ENCODE results near the gene GAREM1.

Gene GAREM1

GRCh38 chr18:32418148-32418547, 52.5 kb downstream of the GAREM1 start:
- Histone ChIP-seq H3K4me1 (ENCODE audit: control insufficient read depth, insufficient read depth, low read length) (no peaks in the 10 kb centered on the region), H3K9ac (ENCODE audit: low read depth, low read length) (no peak overlapping the region), H3K4me3 (ENCODE audit: low read depth, low read length) (no peak overlapping the region), H3K36me3 (ENCODE audit: control insufficient read depth, insufficient read depth, low read length) (no peaks in the 10 kb centered on the region), H3K9me3 (ENCODE audit: control insufficient read depth, insufficient read depth, low read length) (no peaks in the 10 kb centered on the region), H3K27me3 (ENCODE audit: control insufficient read depth, insufficient read depth, low read length) (no peaks in the 10 kb centered on the region)

- Histone ChIP-seq H3K9ac (ENCODE audit: low read depth, low read length) (no peak overlapping the region), H3K36me3 (ENCODE audit: control insufficient read depth, insufficient read depth, low read length) (no peaks in the 10 kb centered on the region), H3K9me3 (ENCODE audit: control insufficient read depth, insufficient read depth, low read length) (no peaks in the 10 kb centered on the region), H3K27me3 (ENCODE audit: control insufficient read depth, insufficient read depth, low read length) (no peaks in the 10 kb centered on the region), H3K4me1 (ENCODE audit: control insufficient read depth, insufficient read depth, low read length) (no peaks in the 10 kb centered on the region), H3K4me3 (ENCODE audit: low read depth, low read length) (no peak overlapping the region)
Observed at GRCh38 chr18:32405588-32405987, 65.1 kb downstream of the GAREM1 start.

GRCh38 chr18:32401621-32402020, 69.1 kb downstream of the GAREM1 start:
- no peaks in the 10 kb centered on the region for H3K27me3 ChIP-seq (ENCODE audit: control insufficient read depth, insufficient read depth, low read length)
- no peak overlapping the region for H3K4me3 ChIP-seq (ENCODE audit: low read depth, low read length)
- no peaks in the 10 kb centered on the region for H3K4me1 ChIP-seq (ENCODE audit: control insufficient read depth, insufficient read depth, low read length)
- H3K9me3 ChIP-seq (ENCODE audit: control insufficient read depth, insufficient read depth, low read length): no peaks in the 10 kb centered on the region
- no peak overlapping the region for H3K9ac ChIP-seq (ENCODE audit: low read depth, low read length)
- H3K36me3 ChIP-seq (ENCODE audit: control insufficient read depth, insufficient read depth, low read length): no peaks in the 10 kb centered on the region

- H3K4me1 ChIP-seq (ENCODE audit: control insufficient read depth, insufficient read depth, low read length): no peaks in the 10 kb centered on the region
- no peaks in the 10 kb centered on the region for H3K9me3 ChIP-seq (ENCODE audit: control insufficient read depth, insufficient read depth, low read length)
- no peaks in the 10 kb centered on the region for H3K27me3 ChIP-seq (ENCODE audit: control insufficient read depth, insufficient read depth, low read length)
- no peak overlapping the region for H3K4me3 ChIP-seq (ENCODE audit: low read depth, low read length)
- no peak overlapping the region for H3K9ac ChIP-seq (ENCODE audit: low read depth, low read length)
- H3K36me3 ChIP-seq (ENCODE audit: control insufficient read depth, insufficient read depth, low read length): no peaks in the 10 kb centered on the region
Observed at GRCh38 chr18:32393407-32393806, 77.3 kb downstream of the GAREM1 start.

GRCh38 chr18:32391126-32391525, 79.6 kb downstream of the GAREM1 start:
- no peak overlapping the region for H3K9ac ChIP-seq (ENCODE audit: low read depth, low read length)
- H3K4me3 ChIP-seq (ENCODE audit: low read depth, low read length): no peak overlapping the region

GRCh38 chr18:32389858-32390257, 80.8 kb downstream of the GAREM1 start:
- H3K36me3 ChIP-seq (ENCODE audit: control insufficient read depth, insufficient read depth, low read length): no peaks in the 10 kb centered on the region
- no peak overlapping the region for H3K9ac ChIP-seq (ENCODE audit: low read depth, low read length)
- no peak overlapping the region for H3K4me3 ChIP-seq (ENCODE audit: low read depth, low read length)
- no peaks in the 10 kb centered on the region for H3K27me3 ChIP-seq (ENCODE audit: control insufficient read depth, insufficient read depth, low read length)
- no peaks in the 10 kb centered on the region for H3K4me1 ChIP-seq (ENCODE audit: control insufficient read depth, insufficient read depth, low read length)
- H3K9me3 ChIP-seq (ENCODE audit: control insufficient read depth, insufficient read depth, low read length): no peaks in the 10 kb centered on the region

More at GRCh38 chr18:32391126-32391525, 79.6 kb downstream of the GAREM1 start:
- H3K4me1 ChIP-seq (ENCODE audit: control insufficient read depth, insufficient read depth, low read length): no peaks in the 10 kb centered on the region
- no peaks in the 10 kb centered on the region for H3K27me3 ChIP-seq (ENCODE audit: control insufficient read depth, insufficient read depth, low read length)
- H3K9me3 ChIP-seq (ENCODE audit: control insufficient read depth, insufficient read depth, low read length): no peaks in the 10 kb centered on the region
- no peaks in the 10 kb centered on the region for H3K36me3 ChIP-seq (ENCODE audit: control insufficient read depth, insufficient read depth, low read length)

- no peaks in the 10 kb centered on the region for H3K9me3 ChIP-seq (ENCODE audit: control insufficient read depth, insufficient read depth, low read length)
- no peak overlapping the region for H3K9ac ChIP-seq (ENCODE audit: low read depth, low read length)
- H3K36me3 ChIP-seq (ENCODE audit: control insufficient read depth, insufficient read depth, low read length): no peaks in the 10 kb centered on the region
- H3K4me1 ChIP-seq (ENCODE audit: control insufficient read depth, insufficient read depth, low read length): no peaks in the 10 kb centered on the region
- H3K27me3 ChIP-seq (ENCODE audit: control insufficient read depth, insufficient read depth, low read length): no peaks in the 10 kb centered on the region
- H3K4me3 ChIP-seq (ENCODE audit: low read depth, low read length): no peak overlapping the region
Observed at GRCh38 chr18:32389191-32389590, 81.5 kb downstream of the GAREM1 start.

GRCh38 chr18:32386471-32386870, 84.2 kb downstream of the GAREM1 start:
- Histone ChIP-seq H3K4me3 (ENCODE audit: low read depth, low read length) (no peak overlapping the region), H3K9ac (ENCODE audit: low read depth, low read length) (no peak overlapping the region), H3K9me3 (ENCODE audit: control insufficient read depth, insufficient read depth, low read length) (no peaks in the 10 kb centered on the region), H3K4me1 (ENCODE audit: control insufficient read depth, insufficient read depth, low read length) (no peaks in the 10 kb centered on the region), H3K27me3 (ENCODE audit: control insufficient read depth, insufficient read depth, low read length) (no peaks in the 10 kb centered on the region), H3K36me3 (ENCODE audit: control insufficient read depth, insufficient read depth, low read length) (no peaks in the 10 kb centered on the region)

GRCh38 chr18:32383050-32383819, 87.4 kb downstream of the GAREM1 start:
- Histone ChIP-seq H3K36me3 (ENCODE audit: control insufficient read depth, insufficient read depth, low read length) (no peaks in the 10 kb centered on the region), H3K9ac (ENCODE audit: low read depth, low read length) (no peak overlapping the region), H3K27me3 (ENCODE audit: control insufficient read depth, insufficient read depth, low read length) (no peaks in the 10 kb centered on the region), H3K4me3 (ENCODE audit: low read depth, low read length) (no peak overlapping the region), H3K9me3 (ENCODE audit: control insufficient read depth, insufficient read depth, low read length) (no peaks in the 10 kb centered on the region), H3K4me1 (ENCODE audit: control insufficient read depth, insufficient read depth, low read length) (no peaks in the 10 kb centered on the region)

GRCh38 chr18:32381761-32382160, 88.9 kb downstream of the GAREM1 start:
- H3K27me3 ChIP-seq (ENCODE audit: control insufficient read depth, insufficient read depth, low read length): no peaks in the 10 kb centered on the region
- no peaks in the 10 kb centered on the region for H3K36me3 ChIP-seq (ENCODE audit: control insufficient read depth, insufficient read depth, low read length)
- no peaks in the 10 kb centered on the region for H3K4me1 ChIP-seq (ENCODE audit: control insufficient read depth, insufficient read depth, low read length)
- H3K4me3 ChIP-seq (ENCODE audit: low read depth, low read length): no peak overlapping the region
- H3K9ac ChIP-seq (ENCODE audit: low read depth, low read length): no peak overlapping the region
- no peaks in the 10 kb centered on the region for H3K9me3 ChIP-seq (ENCODE audit: control insufficient read depth, insufficient read depth, low read length)

- Histone ChIP-seq H3K9ac (ENCODE audit: low read depth, low read length) (no peak overlapping the region), H3K36me3 (ENCODE audit: control insufficient read depth, insufficient read depth, low read length) (no peaks in the 10 kb centered on the region), H3K4me3 (ENCODE audit: low read depth, low read length) (no peak overlapping the region), H3K4me1 (ENCODE audit: control insufficient read depth, insufficient read depth, low read length) (no peaks in the 10 kb centered on the region), H3K27me3 (ENCODE audit: control insufficient read depth, insufficient read depth, low read length) (no peaks in the 10 kb centered on the region), H3K9me3 (ENCODE audit: control insufficient read depth, insufficient read depth, low read length) (no peaks in the 10 kb centered on the region)
Observed at GRCh38 chr18:32380559-32380958, 90.1 kb downstream of the GAREM1 start.

- Histone ChIP-seq H3K27me3 (ENCODE audit: control insufficient read depth, insufficient read depth, low read length) (no peaks in the 10 kb centered on the region), H3K4me3 (ENCODE audit: low read depth, low read length) (no peak overlapping the region), H3K36me3 (ENCODE audit: control insufficient read depth, insufficient read depth, low read length) (no peaks in the 10 kb centered on the region), H3K4me1 (ENCODE audit: control insufficient read depth, insufficient read depth, low read length) (no peaks in the 10 kb centered on the region), H3K9ac (ENCODE audit: low read depth, low read length) (no peak overlapping the region), H3K9me3 (ENCODE audit: control insufficient read depth, insufficient read depth, low read length) (no peaks in the 10 kb centered on the region)
Observed at GRCh38 chr18:32379891-32380290, 90.8 kb downstream of the GAREM1 start.
